GM12892 (cell line): ENCODE measurements around the gene RSAD1.

Experiments
- POLR2A ChIP-seq: IDR thresholded peaks from 2 replicates; pipeline ENCODE4 v1.6.1; 2011; ENCODE audit warnings: low read depth, low read length, control low read depth
- POLR2AphosphoS5 ChIP-seq: IDR thresholded peaks from 2 replicates; pipeline ENCODE4 v1.6.1; 2011; ENCODE audit warnings: low read depth, low read length, control low read depth
- TAF1 ChIP-seq: IDR thresholded peaks from 2 replicates; pipeline ENCODE4 v1.6.1; 2011; ENCODE audit warnings: low read depth, mild to moderate bottlenecking, control low read depth, low read length, borderline replicate concordance

GRCh38 chr17:50475362-50475761 lies 3.3 kb upstream of the RSAD1 start:
- TF ChIP-seq POLR2A (no peak), POLR2AphosphoS5 (no peak), TAF1 (no peak)
